Stimulated activated CD4-positive, alpha-beta T cell treated with anti-CD3 and anti-CD28 coated beads, Interleukin-1b, Interleukin-23, amount 100 ng/mL, for 4 hours (primary cell): Measurements from ENCODE around the gene PFDN5.
"Not testable (repeated sequence)": the region's sequence is repeated elsewhere in the genome, so short reads cannot be mapped to it uniquely, and the experiment has no call there.

Experiments
- DNase-seq, 2 donors: peaks; one replicate each; pipeline ENCODE4 v3.0.0-alpha.2; 2020; ENCODE audit warnings: low read depth in 2 of 2

PFDN5 gene

DNA sequence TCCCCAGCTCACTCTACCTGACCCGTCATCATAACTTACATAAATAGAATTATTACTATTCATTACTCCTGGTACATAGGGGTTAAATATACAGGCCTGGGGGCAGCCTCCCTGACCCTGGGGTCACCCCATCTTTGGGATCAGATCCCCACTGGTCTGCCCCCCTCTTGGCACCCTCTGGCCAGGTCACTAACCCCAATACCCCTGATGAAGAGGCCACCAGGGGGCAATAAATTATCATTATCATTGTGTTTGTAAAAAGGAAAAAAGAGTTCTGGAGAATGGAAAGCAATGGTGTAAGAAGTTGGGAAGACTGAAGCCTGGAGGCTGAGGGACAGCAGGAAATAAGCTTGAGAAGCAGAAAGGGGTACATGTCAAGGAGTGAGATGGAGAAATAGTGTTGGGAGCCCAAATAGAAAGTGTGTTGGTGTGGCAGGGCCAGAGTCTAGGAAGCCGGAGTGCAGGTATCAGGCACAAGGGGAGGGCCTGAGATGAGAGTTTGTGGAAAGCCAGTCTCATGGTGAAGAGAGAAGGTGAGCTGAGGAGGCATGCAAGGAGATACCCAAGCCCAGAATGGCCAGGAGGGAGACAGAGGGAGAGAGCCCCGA, 32.2 kb downstream of the PFDN5 start:
- no peak for DNase-seq

DNA sequence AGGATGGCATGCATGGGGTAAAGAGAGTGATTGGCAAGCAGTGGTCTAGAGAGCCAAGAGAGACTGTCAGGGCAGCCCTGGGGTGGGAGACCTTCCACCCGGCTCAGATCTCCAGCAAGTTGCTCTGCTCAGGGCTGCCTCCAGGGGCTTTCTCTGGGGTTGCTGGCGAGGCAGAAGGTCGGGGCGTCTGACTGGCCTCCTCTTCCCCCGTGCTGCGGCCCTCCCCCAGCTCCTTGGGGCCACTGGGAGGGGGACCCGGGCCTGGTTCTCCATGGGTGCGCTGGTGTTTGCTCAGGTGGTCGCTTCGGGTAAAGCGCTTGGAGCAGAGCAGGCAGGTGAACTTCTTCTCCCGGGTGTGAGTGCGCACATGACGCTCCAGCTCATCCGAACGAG, 32.7 kb downstream of the PFDN5 start:
- no peak for DNase-seq

DNA sequence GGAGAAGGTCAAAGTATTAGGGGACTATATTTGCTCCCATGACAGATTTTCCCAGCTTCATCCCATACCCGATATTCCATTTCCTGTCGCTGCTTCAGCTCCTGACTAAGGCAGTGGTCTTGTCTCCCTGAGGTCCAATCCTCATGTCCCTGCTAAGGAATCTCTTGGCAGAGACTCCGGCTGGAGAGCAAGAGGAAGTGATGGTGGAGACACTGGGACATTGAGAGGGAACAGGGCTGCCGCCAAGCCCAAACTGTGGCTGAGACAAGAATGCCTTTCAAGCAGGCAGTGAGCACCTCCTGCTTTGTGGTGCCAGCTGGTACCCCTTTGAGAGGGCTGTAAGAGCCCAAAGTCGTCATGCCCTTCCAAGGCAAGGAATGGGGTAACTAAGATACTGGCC, 35.3 kb downstream of the PFDN5 start:
- no peak for DNase-seq

DNA sequence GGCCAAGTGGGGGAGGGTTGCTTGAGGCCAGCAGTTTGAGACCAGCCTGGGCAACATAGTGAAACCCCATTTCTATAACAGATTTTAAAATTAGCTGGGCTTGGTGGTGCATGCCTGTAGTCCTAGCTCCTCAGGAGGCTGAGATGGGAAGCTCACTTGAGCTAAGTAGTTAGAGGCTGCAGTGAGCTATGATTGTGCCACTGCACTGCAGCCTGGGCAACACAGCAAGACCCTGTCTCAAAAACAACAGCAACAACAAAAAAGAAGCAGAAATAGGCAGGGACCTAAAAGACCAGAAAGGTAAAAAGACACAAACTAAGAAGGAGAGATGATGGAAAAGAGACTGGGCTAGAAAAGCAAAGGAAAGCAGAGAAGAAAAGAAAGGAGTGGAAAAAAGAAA, 37.0 kb downstream of the PFDN5 start:
- DNase-seq = not testable (repeated sequence)

DNA sequence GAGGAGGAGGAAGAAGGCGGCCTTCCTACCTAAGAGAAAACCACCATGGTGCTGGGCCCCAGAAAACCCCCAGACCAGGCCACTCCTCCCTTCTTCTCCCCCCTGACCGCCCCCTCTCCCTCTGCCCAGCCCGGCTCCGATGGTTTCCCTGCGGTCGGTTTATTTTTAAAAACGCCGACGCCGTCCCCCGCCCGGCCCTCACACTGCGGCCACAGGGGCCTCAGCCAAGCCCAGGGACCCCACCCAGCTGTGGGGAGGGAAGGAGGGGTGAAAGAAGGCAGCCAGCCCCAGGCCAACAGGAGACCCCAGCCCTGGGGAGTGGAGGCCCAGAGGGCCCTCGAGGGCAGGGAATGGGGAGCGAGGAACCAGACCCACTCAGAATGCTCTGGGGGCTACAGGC, 37.4 kb downstream of the PFDN5 start:
- no peak for DNase-seq

DNA sequence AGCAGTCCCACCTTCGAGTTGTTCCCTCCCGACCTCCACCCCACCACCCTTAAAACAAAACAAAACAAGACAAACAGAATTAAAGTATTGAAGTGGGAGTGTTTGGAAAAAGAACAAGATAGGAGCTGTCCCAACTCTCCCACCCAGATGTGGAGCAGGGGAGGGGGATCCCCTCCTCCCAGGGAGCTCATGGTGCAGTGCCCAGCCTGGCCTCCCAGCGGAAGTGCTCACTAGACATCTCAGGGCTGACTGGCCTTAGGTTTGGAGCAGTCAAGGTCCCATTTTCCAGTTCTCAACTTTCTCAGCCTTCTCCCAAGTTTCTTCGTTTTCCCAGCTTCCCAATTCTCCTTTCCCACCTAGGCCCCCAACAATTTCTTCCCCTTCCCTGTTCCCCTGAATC, 37.9 kb downstream of the PFDN5 start:
- DNase-seq = no peak

DNA sequence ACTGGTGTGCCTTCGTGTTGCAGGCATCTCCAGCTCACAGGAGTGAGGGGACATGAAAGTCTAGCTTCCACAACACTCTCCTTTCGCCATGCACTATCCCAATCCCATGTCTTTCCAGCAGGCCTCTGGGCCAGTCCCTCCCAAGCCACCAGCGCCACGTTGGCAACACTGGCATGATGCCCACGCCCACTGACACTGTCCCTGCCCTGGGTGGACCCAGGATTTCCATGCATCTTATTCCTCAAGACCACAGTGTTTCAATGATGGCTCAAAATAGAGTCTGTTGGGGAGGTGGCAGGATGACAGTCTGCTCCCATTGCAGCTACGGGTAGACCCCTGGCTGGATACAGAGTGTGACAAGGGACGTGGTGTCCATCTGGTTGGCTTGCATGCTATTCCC, 38.5 kb downstream of the PFDN5 start:
- DNase-seq = no peak

DNA sequence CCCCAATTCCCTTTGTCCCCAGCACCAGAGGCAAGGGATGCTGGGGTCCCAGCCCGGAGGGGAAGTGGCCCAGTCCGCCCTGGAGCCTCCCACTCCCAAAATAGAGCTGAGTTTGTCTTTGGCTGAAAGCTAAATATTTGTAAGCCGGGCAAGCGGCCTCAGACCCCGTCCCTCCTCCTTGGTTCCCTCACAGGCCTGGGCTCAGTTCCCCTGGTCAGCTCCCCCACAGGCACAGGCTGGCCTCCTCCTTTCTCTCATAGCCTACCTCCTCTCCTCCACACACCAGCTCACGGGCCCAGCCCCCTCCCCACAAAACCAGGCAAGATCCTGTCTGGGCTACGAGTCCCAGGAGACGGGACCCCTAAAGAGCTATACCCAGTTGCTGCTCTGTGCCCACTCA, 39.5 kb downstream of the PFDN5 start:
- no peak for DNase-seq

DNA sequence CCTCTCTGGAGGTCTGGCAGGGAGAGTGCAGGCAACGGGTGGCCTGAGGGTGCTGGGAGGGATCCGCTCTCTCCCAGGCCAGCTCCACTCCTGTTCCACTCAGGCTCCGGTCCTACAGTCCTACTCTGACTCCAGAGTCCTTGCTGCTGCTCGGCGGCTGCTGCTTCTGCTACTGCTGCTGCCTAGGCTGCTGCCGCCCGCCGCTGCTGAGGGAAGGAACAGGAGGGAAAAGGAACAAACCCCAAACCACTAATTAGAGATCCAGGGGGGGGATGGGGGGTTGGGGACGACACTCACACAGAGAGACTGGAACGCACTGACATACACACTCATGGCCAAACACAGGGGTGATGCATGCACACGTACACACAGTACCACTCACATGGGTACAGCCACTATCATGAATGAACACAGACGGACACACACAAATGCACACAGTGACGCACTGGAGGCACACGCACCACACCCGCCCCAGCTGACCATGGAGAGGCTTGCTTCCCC, 40.9 kb downstream of the PFDN5 start, which contains the start of gene SP7:
Gene SP7 (minus strand): TSS at position 174 of the 501 bp plus-strand sequence. CDS start 708 bp downstream, outside the sequence.
- no peak for DNase-seq

DNA sequence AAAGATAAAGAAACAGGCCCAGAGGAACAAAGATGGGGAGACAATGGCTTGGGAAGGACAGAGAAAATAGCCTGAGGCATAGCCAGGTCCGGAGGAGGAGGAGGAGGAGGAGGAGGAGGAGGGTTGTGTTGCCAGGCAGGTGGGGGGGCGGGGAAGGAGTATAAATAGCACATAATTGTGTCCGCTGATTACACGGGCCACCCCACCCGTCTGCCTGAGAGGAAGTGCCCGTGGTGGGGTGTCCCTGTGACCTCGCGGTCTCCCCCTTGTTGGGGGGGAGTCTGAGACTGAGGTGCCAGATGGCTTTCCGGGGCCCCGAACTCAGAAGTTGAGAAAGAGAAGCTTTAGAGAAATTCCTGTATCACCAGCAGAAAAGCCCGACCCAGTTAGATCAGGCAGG, 42.7 kb downstream of the PFDN5 start:
- DNase-seq = no peak

DNA sequence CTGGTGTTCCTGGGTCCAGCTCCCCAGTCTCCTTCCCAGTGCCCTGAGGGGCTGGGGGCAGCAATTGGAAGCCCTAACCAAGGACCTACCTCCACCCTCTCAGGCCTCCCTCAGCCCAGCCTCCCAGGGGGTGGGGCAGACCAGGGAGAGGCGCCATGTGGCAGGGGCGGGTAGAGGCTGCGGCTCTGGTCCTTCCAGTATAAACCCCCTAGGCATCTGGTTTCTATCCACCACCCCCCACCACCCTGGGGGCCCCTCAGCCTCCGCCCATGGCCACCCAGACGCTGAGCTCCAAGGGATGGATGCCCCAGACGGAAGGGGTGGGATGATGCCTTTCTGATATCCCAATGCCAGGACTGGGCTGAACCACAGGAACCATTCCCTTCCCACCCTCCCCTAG, 43.6 kb downstream of the PFDN5 start:
- DNase-seq = no peak

DNA sequence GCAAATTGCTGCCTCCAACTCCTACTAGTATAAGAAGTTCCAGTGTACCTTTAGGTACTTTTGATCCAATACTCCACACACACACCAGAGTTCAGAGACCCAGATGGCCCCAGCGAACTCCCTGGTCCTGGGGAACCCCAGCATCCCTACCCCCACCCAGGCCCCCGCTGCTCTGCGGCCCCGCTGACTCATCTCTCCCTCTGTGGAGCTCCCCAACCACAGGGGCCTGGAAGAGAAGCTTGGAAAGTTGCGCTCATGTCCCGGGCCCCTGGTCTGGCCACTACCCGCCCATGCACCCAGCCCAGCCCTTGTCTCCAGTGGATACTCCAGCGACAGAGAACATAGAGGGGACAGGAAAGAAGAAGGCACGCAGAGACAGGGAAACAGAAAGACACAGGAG, 45.1 kb downstream of the PFDN5 start:
- no peak for DNase-seq

DNA sequence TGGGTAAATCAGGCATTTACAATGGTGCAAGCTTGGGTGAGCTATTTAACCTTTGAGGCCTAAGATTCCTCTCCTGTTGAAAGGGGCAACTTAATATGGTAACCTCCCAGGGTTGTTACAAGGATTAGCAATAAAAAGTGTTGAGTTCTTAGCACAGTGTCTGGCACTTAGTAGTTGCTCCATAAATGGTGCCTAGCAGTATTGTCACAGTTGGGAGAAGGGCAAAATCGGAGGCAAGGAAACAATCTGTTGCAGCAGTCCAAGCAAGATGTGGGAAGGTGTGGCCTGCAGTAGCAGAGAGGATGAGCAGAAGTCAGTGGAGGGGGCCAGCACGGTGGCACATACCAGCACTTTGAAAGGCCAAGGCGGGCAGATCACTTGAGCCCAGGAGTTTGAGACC, 48.1 kb downstream of the PFDN5 start:
- DNase-seq = no peak

DNA sequence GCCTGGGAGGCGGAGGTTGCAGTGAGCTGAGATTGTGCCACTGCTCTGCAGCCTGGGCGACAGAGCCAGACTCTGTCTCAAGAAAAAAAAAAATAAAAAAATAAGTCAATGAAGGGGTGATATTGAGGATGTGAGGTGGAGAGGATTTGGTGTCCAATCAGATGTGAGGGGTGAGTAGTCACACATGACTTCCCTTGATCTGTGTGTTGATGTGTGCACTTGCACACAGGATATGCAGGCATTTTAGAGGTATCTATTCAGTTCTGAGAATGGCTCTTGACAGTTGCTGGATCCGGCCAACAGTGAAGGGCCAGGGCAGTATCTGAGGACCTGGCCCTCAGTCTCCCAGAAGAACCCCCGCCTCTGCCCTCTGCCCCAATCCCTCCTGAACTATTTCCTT, 48.6 kb downstream of the PFDN5 start:
- no peak for DNase-seq

DNA sequence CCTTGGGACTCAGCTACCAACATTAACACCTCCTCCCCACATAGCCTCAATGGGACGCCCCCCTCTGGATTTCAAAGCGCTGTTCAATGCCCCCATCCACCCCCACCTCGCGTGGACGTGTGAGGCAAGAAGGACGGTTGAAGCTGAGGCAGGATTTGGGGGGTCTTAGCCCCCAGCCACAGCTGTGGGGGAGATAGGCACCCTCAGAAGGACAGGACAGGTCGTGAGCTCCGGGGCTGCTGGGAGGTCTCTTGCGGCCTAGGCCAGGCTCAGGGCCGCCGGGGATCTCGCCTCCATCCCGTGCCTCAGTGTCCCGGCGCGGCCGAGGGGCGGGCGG, 49.1 kb downstream of the PFDN5 start:
- no peak for DNase-seq

DNA sequence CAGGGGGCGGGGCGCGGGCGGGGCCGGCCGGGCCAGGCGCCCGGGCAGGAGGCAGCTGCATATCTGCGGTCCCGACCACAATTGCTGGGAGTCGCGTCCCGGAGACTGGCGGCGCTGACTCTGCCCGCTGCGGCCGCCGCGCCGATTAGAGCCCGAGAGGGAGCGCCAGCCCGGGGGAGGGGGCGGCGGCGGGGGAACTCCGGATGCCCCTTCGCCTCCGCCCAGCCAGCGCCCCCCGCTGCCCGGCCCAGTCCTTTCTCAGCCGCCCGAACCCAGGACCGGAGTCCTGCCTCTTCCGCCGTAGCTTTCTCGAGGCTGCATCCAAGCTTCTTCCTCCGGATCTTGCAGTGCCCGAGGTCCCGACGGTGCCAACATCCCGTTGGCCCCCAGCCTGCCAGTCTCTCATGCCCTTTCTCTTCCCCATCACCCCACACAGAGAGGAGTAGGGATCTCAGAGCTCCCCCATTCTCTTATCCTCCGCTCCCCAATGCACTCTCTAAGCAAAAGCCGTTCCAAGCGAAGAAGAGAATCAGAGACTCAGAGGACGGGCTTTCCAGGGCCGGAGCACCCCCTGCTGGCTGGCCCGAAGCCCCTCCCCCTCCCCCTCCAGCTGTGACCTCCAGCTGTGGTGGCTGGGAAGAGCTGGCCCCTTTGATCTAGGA, 49.6 kb downstream of the PFDN5 start:
- peak; percentile 57 to 68 for DNase-seq

DNA sequence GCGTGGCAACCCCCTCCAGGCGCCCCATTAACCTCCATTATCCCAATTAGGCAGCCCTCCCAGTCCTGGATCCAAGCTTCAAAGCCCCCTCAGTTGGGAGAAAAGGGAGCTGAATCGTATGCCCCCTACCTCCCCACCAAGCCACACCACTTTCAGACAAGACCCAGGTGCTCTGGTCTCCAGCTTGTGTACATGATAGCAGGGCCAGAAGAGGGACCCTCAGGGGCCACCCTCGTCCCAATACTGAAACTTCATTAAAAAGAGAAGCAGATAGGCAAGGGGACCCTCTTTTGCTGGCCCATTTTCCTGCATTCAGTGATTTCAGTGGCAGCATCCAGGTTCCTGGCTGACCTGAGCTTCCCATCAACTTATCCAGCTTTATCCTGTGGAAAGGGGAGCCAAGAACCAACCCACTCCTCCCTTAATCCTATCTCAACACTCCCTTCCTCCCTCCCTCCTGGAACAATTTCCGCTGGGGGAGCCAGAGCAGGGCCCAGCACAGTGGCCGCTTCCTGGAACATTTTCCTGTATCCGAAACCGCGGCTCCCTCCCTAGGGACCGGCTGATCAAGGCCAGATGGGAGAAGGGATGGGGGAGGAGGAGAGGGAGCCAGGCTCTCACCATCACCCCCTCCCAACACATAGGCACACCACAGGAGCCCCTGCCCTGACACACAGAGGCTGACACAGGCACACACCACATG, 50.3 kb downstream of the PFDN5 start:
- no peak for DNase-seq

DNA sequence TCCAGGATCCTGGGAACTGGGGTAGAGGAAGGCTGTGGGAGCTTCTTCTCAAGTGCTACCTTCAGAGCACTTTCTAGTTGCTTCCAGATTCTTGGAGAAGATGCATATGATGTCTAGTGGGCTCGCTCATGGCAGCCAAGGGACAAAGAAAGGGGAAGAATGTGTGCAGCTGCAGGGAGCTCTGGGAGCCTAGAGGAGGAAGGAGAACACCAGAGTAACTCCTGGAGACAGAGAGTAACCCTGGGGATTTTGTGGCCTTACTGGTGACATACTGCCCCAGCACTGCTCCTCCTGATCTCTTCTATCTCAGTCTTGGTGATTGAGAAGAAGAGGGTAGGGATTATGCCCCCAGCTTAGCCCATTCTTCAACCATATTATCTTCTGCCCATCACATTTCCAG, 51.1 kb downstream of the PFDN5 start:
- DNase-seq = no peak

DNA sequence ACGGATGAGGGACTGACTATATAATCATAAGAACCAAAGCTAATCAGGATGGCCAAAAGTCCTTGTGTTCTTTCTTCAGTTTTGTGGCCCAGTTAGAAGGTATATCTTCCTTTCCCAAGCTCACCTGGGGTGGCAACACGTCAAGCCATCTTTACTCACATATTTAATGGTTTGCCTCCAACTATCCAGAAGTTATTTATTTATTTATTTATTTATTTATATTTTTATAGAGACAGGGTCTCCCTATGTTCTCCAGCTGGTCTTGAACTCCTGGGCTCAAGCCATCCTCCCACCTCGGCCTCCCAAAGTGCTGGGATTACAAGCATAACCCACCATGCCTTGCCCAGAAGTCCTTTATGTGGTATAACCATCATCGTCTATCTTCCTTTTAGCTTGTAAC, 52.6 kb downstream of the PFDN5 start:
- no peak for DNase-seq
